CD4-positive, alpha-beta T cell treated with Interleukin-15 for 4 hours (primary cell): ENCODE data around the gene GOLM1.
"Not testable (repeated sequence)": the region's sequence is repeated elsewhere in the genome, so short reads cannot be mapped to it uniquely, and the experiment has no call there.

Experiments
- DNase-seq: peaks from one replicate; pipeline ENCODE4 v3.0.0-alpha.2; 2020; ENCODE audit warnings: low spot score

Gene GOLM1

DNA sequence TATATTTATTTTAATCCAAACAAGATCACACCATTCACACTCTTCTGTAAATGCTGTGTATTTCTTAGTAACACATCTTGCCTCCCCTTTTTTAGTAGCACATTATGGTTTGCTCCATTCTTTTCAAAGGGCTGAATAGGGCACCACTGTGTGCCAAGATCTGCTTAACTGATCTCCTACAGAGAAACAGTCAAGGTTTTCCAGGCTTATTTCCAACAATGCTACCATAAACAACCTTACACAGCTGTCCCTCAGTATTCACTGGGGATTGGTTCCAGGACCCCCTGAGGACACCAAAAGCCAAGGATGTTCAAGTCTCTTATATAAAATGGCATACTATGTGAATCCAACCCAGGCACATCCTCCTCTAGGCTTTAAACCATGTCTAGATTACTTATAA is 16.5 kb downstream of the GOLM1 start:
- DNase-seq: no peak

DNA sequence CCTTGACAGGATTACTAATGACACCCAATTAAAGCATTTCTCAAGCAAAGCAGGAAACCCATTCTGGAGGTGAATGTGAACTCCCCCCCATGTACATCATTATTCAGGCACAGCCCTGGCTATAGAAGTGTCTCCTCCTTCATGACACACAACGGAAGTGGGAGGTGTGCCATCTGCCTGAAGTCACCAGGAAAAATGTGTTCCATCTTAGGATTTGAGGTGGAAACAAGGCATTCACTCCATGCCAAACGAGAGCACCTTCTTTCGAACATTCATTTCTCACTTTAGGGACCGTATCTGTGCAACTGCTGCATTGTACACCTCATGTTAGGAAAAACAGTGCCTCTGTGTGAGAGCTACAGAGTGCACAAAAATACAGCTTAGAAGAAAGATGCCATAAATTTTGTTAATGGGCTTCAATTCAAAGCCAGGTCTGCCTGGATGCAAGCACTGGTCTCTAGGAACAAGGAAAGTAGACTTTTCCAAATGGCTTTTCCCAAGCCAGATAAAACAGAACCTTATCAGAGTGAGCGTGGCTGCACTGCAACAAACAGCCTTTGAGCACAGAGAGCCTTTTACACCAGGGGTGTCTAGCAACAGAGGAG is 19.4 kb downstream of the GOLM1 start:
- DNase-seq: no peak

DNA sequence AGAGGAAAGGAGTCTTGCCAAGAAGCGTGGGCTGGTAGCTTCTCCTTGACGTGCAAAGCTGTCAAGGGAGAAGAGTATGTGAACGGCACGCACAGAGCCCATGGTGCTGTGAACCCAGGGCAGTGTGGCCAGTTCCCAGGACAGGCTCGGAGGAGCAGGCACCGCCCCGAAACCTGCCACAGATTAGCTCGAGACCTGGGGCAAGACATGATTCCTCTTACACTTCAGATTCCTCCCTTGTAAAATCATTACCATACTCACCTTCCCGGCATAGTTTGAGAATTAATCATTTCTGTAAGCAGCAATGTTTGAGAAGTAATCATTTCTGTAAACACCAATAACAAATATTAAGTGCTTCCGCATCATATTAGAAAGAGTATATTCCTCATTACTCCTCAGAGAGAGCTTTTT is 19.9 kb downstream of the GOLM1 start:
- DNase-seq: no peak

DNA sequence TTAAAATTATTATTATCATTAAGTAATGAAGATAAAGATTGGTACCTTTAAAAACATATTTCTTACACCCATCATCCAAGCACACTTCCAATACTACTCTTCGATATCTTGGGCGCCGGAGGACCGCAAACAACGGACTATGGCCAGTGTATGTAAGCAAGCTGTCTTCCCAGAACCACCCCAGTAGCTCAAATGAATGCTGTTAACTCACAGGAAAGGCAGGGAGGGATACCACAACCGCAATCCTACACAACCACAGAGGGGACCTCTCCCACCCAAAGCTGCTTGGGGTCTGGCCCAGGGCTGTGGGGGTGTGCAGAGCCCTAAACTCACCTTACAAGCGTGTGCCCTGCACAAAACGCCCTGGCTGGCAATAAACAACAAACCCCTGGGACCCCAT is 20.6 kb downstream of the GOLM1 start:
- DNase-seq: no peak

DNA sequence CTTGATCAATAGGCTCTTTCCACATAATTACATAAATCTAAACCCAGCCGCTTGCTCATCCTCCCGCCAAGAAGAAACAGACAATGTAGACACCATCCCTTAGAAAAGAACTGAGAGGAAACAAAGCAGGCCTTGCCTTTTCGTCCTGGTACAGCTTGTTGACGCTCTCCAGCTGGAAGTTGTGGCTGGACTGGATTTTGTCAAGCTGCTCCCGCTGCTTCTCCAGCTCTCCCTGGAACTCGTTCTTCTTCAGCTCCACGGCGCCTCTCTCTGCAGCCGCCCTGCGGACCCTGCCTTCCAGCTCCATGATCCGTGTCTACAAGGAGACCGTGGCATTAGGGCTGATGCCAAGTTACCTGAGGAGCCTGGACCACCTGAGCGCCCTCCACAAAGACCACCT is 22.1 kb downstream of the GOLM1 start:
- DNase-seq: no peak

DNA sequence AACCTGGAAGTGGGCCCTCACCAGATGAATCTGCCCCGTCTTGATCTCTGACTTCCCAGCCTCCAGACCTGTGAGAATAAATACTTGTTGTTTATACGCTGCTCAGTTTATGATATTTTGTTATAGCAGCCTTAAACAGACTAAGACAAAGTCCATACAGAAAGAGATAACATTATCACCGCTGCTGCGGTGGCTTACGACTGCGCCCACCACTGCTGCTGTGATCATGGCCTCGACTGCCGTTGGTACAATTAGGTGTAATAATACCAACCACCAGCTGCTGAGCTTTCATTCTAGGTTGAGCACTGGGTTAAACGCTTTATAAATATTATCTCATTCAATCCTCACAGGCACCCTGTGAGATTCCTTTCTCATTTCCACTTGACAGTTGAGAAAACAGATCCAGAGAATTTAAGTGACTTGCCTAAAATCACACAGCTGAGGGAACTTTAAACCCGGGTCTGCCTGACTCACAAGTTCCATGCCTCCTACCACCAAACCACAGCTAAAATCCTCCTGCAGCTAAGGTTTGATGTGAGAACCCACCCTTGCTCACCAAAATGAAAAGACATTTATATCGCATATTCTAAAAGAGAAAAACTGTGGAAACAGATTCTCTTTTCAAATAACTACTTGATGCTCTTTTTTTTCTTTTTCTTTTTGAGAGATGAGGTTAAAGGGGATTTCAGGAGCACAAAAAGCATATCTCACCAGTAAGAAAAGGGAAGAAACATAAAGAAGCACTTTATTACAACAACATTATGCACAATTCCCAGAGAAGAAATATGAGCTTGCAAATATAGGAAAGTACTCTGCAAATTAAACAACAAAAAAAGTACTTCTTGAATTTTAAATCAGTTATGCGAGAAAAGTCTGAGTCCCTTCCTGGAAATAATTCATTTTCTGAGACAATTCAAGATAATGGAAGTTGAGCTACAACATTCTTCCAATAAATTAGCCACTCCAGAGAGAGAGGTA is 23.9 kb downstream of the GOLM1 start:
- no peak for DNase-seq

DNA sequence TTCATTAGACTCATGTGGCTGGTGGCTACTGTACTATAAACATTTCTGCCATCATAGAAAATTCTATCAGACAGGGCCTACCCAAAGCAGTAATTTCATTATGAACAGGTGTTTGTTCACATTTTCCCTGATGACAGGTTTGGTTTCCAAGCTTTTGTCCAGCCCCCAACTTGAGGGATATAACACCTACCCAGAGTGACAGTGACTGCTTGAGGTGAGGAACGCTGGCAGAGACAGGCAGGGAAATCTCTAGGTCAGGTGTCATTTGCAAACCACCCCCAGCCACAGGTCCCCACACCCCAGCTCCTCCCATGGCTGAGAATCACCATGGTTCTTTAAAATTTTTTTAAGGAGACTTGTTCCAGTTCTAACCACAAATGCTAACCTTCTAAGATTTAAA is 25.5 kb downstream of the GOLM1 start:
- no peak for DNase-seq

DNA sequence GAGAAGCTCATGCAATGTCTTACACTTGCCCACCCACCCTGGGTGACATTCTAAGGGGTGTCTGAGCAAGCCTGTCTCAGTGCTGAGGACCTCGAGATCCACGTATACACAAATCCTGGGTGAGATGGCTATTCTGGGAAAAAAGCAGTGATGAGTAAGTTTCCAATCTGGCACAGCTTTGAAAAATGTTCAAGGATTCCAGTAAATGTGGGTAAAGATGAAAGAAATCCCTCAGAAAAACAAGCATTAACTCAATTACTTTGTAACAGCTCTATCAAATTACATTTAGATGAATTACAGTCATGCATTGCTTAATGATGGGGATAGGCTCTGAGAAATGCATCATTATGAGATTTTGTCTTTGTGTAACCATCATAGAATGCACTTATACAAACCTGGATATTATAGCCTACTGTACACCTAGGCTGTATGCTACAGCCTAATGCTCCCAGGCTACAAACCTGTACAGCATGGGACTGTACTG is 26.9 kb downstream of the GOLM1 start:
- DNase-seq: no peak

DNA sequence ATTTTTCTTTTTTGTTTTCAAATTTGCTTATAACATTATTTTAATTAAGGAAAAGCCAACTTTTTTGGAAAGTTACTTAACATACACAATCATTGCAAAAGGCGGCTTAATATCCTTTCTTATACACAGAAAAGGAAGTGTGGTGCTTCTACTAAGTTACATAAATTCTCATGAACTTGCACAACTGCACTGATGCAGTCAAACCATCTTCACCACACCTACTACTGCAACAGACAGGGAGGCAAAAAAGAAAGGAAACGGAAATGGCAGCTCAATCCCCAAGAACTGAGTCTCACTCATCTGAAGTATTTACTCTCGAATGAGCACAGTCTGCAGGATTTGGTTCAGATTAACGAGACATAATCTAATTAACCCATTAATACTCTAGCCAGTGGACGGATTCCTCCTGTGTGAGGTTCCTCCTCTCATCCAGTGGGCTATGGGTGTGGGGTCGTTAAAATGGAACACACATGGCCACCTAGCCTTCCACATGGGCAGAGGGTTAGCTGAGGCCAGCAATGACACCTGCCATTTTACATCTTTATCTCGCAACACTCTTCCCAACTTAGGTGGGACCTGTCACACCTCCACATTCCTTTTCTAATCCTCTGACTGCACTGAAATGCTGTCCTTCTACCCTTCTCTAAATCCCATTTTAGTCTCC is 30.0 kb downstream of the GOLM1 start:
- no peak for DNase-seq

DNA sequence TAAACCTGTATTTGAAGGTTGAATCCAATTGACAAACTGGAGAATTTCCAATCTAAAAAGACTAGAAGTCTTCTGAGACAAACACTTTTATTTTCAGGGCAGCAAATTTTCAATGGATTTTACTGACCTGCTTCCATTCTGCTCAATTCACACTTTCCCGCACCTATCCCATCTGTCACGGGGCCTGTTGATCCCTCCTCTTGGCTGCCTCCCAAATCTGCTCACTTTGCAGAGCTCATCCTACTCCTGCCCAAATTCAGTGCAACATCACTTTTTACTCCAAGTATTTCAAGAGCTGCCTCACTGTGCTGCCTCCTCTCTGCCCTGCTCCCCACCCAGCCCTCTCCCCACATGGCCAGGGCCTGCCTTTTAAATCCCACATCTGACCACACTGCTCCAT is 35.1 kb downstream of the GOLM1 start:
- no peak for DNase-seq

DNA sequence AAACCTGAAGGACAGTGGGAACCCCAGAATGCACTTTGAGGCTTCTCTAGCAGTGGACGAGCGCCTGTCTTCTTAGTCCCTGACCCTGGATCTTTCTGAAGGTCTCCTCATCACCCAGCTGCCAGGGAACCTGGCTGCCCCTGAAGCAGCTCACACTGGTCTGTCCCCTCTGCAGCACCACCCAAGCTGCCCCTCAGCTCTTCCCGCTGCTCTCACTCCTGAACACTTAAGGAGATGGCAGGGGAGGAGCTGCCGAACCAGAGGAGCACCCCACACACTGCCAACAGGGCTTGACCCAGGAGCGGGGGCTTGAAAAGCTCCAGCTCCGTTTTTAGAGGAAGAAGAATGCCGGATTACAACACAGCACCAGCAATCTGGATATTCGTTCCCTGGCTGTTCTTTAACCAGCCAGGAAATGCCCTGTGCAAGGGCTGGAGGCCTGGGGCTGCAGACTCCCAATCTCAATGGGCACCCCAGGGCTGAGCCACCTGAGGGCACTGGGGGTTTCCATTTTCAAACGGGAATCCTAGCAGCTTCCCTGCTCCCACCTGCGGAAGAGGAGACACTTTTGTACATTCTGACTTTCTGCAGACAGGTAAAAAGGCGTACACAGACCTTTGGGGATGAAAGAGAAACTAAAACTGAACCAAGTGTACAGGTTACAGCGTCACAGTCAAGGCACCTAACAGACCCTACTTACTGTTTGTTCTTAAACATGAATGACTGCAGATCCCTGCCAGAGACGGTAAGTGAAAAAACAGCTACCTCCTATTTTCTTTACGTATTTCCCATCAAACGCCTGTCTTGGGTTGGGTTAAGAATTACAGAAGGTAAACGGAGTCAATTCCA is 36.3 kb downstream of the GOLM1 start:
- DNase-seq: no peak

DNA sequence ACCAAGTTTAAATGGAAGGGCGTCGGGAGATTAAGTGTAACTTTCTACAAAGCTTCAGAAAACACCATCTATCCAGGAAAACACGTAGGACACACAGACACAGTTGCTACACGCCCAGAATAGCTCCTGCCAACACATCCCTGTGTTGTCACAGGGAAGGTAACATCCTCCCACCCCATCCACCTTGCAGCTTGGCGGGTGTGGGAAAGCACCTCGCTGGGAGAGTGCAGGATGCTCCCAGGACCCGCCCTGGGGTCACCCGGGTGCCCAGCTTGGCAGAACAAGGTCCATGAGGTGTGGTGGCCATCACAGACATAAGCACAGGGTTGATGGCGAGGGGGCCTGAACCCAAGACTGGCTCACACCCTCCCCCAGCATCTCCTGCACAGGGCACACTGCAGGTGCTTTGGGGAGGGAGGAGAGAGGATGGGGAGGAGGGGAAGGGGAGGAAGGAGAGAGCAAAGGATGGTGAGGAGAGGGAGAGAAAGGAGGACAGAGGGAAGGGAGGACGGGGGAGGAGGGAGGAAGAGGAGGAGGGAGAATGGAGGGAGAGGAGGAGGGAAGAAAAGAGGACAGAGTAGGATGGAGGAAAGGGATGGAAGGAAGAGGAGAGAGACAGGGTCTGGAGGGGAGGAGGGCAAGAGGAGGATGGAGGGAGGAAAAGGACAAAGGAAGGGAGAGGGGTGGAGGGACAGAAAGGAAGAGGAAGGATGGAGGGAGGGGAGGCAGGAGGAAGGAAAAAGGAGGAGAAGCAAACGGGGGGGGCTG is 37.2 kb downstream of the GOLM1 start:
- no peak for DNase-seq

DNA sequence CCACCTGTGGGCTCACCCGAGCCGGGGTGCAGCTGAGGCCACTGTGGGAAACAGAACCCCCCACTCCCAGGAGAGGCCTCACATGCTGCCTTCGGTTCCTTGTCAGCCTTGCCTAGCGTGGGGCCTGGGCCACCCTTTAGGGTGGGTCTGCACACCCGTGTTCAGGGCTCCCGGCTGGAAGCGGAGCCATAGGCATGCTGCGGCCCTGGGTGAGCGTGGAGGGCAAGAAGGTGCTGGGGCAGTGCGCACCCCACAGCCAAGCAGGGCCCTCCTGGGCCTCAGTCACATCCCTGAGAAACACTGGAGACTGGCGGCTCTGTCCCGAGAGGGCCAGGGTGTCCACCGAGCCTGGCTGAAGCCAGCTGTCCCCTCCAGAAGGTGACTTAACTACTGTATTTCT is 41.9 kb downstream of the GOLM1 start:
- DNase-seq: no peak

DNA sequence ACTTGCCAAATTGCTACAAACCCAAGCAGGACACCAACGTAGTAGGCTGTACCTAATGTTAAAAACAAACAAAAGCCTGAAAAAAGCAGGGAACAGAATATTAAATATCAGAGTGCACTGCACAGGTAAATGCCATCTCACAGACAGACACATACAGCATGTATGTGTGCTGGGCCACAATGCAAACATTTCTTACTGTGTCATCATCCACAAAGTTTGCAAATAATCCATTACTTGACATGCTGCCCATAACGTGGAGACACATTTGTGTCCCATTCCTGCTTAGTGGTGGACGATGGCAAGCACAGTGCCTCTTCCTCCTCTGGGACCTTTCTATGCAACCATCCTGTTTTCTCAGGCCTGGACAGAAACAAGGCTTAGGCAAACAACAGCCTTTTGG is 44.7 kb downstream of the GOLM1 start:
- no peak for DNase-seq

DNA sequence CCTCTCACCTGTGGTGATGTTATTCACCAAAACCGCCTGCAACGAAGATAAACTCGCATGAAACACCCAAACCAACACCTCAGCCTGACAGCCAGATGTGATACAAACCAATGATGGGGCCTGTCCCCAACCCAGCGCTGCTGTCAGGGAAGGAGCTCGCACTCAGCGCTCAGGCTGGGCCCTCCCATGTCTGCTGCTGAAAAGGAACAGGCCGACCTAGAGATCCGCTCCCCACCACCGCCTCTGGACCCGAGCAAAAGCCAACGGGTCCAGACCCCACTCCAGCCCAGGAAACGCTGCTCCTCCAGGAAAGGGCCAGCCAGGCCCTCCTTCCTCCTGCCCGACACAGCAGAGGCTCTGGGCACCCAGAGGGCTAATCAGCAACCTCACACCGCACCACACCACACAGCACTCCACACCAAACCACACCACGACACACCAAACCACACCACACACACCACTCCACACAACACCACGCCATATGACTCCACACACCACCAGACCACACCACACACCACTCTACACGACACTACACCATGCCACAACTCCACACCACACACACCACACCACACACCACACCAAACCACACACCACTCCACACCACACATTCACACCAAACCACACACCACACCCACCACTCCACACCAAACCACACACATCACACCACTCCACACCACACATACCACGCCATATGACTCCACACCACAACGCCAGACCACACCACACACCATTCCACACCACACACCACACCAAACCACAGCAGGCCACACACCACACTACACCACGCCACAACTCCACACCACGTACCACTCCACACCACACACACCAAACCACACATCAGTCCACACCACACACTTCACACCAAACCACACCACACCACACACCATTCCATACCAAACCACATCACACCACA is 46.5 kb downstream of the GOLM1 start:
- no peak for DNase-seq

DNA sequence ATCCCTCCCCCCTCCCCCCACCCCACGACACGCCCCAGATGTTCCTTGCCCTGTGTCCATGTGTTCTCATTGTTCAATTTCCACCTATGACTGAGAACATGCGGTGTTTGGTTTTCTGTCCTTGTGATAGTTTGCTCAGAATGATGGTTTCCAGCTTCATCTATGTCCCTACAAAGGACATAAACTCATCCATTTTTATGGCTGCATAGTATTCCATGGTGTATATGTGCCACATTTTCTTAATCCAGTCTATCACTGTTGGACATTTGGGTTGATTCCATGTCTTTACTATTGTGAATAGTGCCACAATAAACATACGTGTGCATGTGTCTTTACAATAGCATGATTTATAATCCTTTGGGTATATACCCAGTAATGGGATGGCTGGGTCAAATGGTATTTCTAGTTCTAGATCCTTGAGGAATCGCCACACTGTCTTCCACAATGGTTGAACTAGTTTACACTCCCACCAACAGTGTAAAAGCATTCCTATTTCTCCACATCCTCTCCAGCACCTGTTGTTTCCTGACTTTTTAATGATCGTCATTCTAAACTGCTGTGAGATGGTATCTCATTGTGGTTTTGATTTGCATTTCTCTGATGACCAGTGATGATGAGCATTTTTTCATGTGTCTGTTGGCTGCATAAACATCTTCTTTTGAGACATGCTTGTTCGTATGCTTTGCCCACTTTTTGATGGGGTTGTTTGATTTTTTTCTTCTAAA is 51.2 kb downstream of the GOLM1 start:
- DNase-seq: not testable (repeated sequence)

DNA sequence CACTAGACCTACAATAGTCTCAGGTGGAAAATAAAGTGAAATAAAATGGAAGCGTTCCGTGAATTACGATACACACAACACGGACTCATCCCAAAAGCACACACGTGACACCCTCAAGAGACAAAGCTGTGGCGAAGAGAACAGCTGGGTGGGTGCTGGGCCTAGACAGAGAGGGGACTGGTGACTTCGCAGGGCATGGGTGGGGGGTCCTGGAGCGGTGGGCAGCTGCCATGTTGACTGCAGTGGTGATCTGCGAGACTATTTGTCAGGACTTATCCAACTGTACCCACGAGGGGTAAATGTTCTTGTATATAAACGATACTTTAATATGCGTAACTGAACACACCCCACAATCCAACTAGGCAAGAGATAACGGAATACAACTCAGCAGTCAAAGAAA is 52.0 kb downstream of the GOLM1 start:
- DNase-seq: no peak

DNA sequence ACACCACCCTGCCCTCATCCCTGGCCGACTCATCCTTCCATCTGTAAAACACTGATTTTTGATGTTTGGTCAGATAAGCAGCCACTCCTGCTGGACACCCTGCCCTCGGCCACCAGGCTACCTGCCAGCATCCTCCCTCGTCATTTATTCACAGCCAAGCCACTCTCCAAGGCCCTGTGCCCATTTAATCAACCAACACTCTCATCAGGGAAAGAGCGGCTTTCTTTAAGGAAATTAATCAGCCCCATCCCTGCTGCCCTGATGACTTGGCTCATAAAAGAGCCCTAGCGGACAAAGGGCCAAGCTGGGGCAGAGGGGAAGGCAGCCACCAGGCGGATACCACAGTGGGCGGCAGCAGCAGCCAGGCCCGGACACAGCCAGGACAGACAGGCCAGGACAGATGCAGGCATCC is 52.4 kb downstream of the GOLM1 start:
- DNase-seq: no peak

DNA sequence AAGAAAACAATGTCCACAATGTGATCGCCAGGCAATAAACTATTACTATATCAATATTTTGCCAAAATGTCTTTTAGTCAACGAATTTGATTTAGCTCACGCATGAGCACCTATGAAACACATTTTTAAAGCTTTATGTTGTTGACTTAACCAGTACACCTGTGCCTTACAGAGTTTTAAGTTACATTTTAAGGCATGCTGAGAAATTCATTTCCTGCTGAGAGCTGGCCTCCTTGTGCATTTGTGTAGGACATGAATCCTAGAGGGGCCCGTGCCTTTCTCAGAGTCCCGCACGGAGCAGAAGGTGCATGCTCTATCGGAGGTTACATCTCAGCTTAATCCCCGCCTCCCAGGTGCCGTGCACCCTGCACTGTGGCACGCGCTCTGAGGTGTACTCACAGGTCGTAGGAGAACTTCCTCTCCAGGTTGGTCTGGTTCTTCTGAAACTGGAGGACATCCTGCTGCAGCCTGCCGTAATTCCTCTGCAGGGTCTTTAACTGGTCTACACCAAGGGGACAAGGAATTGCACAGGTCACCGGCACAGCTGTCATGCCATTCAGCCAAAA is 53.2 kb downstream of the GOLM1 start:
- DNase-seq: no peak
